K562 (cell line): ENCODE results near the gene DPY30.
"Not testable (repeated sequence)": the region's sequence is repeated elsewhere in the genome, so short reads cannot be mapped to it uniquely, and the experiment has no call there.

Source experiments
- ARID1B ChIP-seq: fragments of 450-650 bp; IDR thresholded peaks from 2 replicates; pipeline ENCODE4 v1.6.1; 2016; ENCODE audit warnings: antibody characterized with exemption, mild to moderate bottlenecking, inconsistent platforms
- EZH2 ChIP-seq: IDR thresholded peaks from 2 replicates; pipeline ENCODE4 v1.6.1; 2012; ENCODE audit warnings: low read depth, mild to moderate bottlenecking, inconsistent platforms, low read length, borderline replicate concordance
- FOXA1 ChIP-seq: fragments of 450-650 bp; IDR thresholded peaks from 2 replicates; pipeline ENCODE4 v1.6.1; 2016; ENCODE audit warnings: mild to moderate bottlenecking, borderline replicate concordance
- KDM1A ChIP-seq, 2 experiments: fragments of 450-650 bp; IDR thresholded peaks; 2 replicates each; pipeline ENCODE4 v1.6.1; 2016; ENCODE audit warnings: mild to moderate bottlenecking in 2 of 2
- KDM4B ChIP-seq, 2 experiments: fragments of 450-650 bp in 1 of 2; sonication (generic) in 1 of 2; IDR thresholded peaks; 2 replicates each; pipeline ENCODE4 v1.6.1; 2016 to 2017; ENCODE audit warnings: borderline replicate concordance in 2 of 2, antibody characterized with exemption in 1 of 2, low read depth in 1 of 2, mild to moderate bottlenecking in 1 of 2
- MBD2 ChIP-seq: sonication (generic); IDR thresholded peaks from 2 replicates; pipeline ENCODE4 v1.6.1; 2016; ENCODE audit warnings: low read depth, borderline replicate concordance
- MEF2A ChIP-seq: IDR thresholded peaks from 2 replicates; pipeline ENCODE4 v1.6.1; 2011; ENCODE audit warnings: low read depth, mild to moderate bottlenecking, low read length, moderate library complexity; ENCODE audit not compliant: control insufficient read depth
- RBBP5 ChIP-seq: fragments of 200-600 bp; sonication (generic); IDR thresholded peaks from 2 replicates; pipeline ENCODE4 v1.6.1; 2012; ENCODE audit warnings: borderline replicate concordance, mild to moderate bottlenecking, low read length, control low read depth, inconsistent platforms; ENCODE audit not compliant: insufficient read depth, poor library complexity, severe bottlenecking
- SMAD3 ChIP-seq: fragments of 450-650 bp; formaldehyde crosslinking; conservative IDR thresholded peaks from 2 replicates; pipeline ENCODE4 v1.4.0; 2020; ENCODE audit warnings: mild to moderate bottlenecking
- ZNF253 ChIP-seq: fragments of 250-450 bp; sonication (Bioruptor Pico); conservative IDR thresholded peaks from 2 replicates; pipeline ENCODE4 v1.6.1; 2021; ENCODE audit warnings: mild to moderate bottlenecking
- TF ChIP-seq, protein P1 (sequence below), 3 experiments: IDR thresholded peaks in 2 of 3; conservative IDR thresholded peaks in 1 of 3; 2 replicates each; pipeline ENCODE4 v1.5.1; 2011 to 2012; ENCODE audit warnings: low read length in 3 of 3, mild to moderate bottlenecking in 3 of 3, control low read depth in 2 of 3, improper control_type of control experiment in 1 of 3, inconsistent platforms in 1 of 3, low read depth in 1 of 3, mixed read lengths in 1 of 3, moderate library complexity in 1 of 3; ENCODE audit not compliant: insufficient read depth in 2 of 3
- TF ChIP-seq, protein P2 (sequence below): fragments of 450-650 bp; conservative IDR thresholded peaks from 2 replicates; pipeline ENCODE4 v1.6.1; 2016; ENCODE audit warnings: missing genetic modification characterization, low read depth, mild to moderate bottlenecking, missing compliant biosample characterization, moderate library complexity

DNA sequence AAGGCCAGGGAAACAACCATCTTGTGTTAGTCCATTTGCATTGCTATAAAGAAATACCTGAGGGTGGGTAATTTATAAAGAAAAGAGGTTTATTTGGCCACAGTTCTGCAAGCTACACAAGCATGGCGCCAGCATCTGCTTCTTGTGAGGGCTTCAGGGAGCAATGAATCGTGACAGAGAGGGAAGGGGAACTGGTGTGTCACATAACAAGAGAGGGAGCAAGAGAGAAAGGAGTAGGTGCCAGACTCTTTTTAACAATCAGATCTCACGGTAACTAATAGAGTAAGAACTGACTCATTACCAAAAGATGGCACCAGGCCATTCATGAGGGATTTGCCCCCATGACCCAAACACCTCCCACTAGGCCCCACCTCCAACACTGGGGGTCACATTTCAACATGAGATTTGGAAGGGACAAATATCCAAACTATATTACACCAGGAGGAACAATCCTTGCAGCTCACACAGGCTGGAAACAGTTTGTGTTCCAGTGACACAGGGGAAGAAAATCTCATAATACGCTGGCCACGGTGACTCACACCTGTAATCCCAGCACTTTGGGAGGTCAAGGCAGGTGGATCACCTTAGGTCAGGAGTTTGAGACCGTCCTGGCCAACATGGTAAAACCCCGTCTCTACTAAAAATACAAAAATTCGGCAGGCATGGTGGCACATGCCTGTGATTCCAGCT, 5.3 kb downstream of the DPY30 start:
- TF ChIP-seq MBD2; KDM4B (IDR thresholded peaks at IDR 0.05; ENCODE audit: borderline replicate concordance in 2 of 2, low read depth in 1 of 2); KDM1A (IDR thresholded peaks at IDR 0.05); ARID1B; FOXA1; SMAD3 (CRISPR knock-in tag); ZNF253; EZH2; RBBP5; MEF2A: not testable (repeated sequence)
- TF ChIP-seq, protein P1, sequence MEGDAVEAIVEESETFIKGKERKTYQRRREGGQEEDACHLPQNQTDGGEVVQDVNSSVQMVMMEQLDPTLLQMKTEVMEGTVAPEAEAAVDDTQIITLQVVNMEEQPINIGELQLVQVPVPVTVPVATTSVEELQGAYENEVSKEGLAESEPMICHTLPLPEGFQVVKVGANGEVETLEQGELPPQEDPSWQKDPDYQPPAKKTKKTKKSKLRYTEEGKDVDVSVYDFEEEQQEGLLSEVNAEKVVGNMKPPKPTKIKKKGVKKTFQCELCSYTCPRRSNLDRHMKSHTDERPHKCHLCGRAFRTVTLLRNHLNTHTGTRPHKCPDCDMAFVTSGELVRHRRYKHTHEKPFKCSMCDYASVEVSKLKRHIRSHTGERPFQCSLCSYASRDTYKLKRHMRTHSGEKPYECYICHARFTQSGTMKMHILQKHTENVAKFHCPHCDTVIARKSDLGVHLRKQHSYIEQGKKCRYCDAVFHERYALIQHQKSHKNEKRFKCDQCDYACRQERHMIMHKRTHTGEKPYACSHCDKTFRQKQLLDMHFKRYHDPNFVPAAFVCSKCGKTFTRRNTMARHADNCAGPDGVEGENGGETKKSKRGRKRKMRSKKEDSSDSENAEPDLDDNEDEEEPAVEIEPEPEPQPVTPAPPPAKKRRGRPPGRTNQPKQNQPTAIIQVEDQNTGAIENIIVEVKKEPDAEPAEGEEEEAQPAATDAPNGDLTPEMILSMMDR (IDR thresholded peaks at IDR 0.05 in 2 of 3, conservative IDR thresholded peaks at IDR 0.05 in 1 of 3; ENCODE audit: insufficient read depth in 2 of 3, low read depth in 1 of 3, low read length in 3 of 3), result not testable (repeated sequence)
- TF ChIP-seq, protein P2, sequence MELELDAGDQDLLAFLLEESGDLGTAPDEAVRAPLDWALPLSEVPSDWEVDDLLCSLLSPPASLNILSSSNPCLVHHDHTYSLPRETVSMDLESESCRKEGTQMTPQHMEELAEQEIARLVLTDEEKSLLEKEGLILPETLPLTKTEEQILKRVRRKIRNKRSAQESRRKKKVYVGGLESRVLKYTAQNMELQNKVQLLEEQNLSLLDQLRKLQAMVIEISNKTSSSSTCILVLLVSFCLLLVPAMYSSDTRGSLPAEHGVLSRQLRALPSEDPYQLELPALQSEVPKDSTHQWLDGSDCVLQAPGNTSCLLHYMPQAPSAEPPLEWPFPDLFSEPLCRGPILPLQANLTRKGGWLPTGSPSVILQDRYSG (tag), result not testable (repeated sequence)
